Mucosa of gallbladder (tissue), 1 donor: ENCODE results near the gene PKD1. TPM values are rescaled to one million over a fixed set of nuclear protein-coding genes. Genes with fewer than 3 reads are reported as not detected.
A peak's percentile ranks its signal among the peaks of the same experiment; 100 is the strongest.

ENCODE experiments used
- DNase-seq: peaks from one replicate; pipeline ENCODE4 v3.0.0-alpha.2; 2020; ENCODE audit warnings: low spot score
- total RNA-seq: library from RNA; stranded (reverse); gene quantifications from one replicate; pipeline ENCODE4 v1.2.1, GENCODE V29; 2021
- donor health status: DM: no; HTN: no; CAD: no.

The PKD1 gene
- total RNA-seq, 1 donor from 2014 or later, result 154 TPM

- no peak for DNase-seq
Measured at GRCh38 chr16:2075631-2076030, 60.1 kb downstream of the PKD1 start.

- DNase-seq, result no peak
Measured at GRCh38 chr16:2074071-2074470, 61.6 kb downstream of the PKD1 start.

- DNase-seq, result no peak
Measured at GRCh38 chr16:2072926-2073325, 62.8 kb downstream of the PKD1 start.

GRCh38 chr16:2071454-2072202, 64.1 kb downstream of the PKD1 start:
- DNase-seq, result no peak

- DNase-seq, result no peak
Measured at GRCh38 chr16:2070576-2071453, 64.9 kb downstream of the PKD1 start.

- no peak for DNase-seq
Measured at GRCh38 chr16:2066139-2066538, 69.6 kb downstream of the PKD1 start.

GRCh38 chr16:2064368-2064945, 71.2 kb downstream of the PKD1 start:
- DNase-seq, result no peak

- no peak for DNase-seq
Measured at GRCh38 chr16:2063861-2064260, 71.8 kb downstream of the PKD1 start.

GRCh38 chr16:2062801-2063200, 72.9 kb downstream of the PKD1 start:
- DNase-seq, result no peak

GRCh38 chr16:2061526-2061925, 74.2 kb downstream of the PKD1 start:
- DNase-seq, result no peak

GRCh38 chr16:2061023-2061422, 74.7 kb downstream of the PKD1 start:
- DNase-seq, result no peak

- no peak for DNase-seq
Measured at GRCh38 chr16:2060346-2060745, 75.4 kb downstream of the PKD1 start.

- no peak for DNase-seq
Measured at GRCh38 chr16:2058872-2059271, 76.8 kb downstream of the PKD1 start.

- no peak for DNase-seq
Measured at GRCh38 chr16:2058420-2058819, 77.3 kb downstream of the PKD1 start.

GRCh38 chr16:2057438-2057837, 78.3 kb downstream of the PKD1 start:
- no peak for DNase-seq

GRCh38 chr16:2056681-2057407, 78.9 kb downstream of the PKD1 start:
- DNase-seq, result no peak

GRCh38 chr16:2056077-2056476, 79.6 kb downstream of the PKD1 start:
- DNase-seq, result no peak

- DNase-seq, result peak; percentile 86
Measured at GRCh38 chr16:2054543-2055245, 81.0 kb downstream of the PKD1 start.

- no peak for DNase-seq
Measured at GRCh38 chr16:2053897-2054296, 81.8 kb downstream of the PKD1 start.

- DNase-seq, result no peak
Measured at GRCh38 chr16:2053211-2053610, 82.5 kb downstream of the PKD1 start.

- DNase-seq, result no peak
Measured at GRCh38 chr16:2048116-2048543, 87.6 kb downstream of the PKD1 start.
